ENCODE data around the gene FTL.

DNA sequence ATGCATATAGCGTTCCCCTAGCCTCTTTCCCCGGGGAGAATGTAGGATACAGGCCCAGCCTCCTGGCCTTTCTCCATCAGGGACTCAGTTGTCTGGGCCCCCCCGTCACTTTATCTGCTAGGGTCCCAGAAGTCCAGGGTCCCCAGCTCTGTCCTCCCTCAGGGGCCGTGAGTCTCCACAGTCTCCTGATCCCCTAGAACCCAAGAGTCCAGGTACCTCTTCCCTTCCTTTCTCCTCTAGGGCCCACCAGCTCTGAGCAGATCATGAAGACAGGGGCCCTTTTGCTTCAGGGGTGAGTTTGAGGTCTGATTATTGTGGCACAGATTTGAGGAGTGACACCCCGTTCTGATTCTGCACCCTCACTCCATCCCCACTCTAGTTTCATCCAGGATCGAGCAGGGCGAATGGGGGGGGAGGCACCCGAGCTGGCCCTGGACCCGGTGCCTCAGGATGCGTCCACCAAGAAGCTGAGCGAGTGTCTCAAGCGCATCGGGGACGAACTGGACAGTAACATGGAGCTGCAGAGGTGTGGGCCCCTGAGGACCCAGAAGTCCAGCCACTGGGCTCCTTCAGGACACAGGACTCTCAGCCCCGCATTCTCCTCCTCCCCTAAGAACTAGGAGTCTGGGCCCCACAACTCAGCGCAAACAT is 9.7 kb upstream of the FTL start:
- TF ChIP-seq, protein P1, sequence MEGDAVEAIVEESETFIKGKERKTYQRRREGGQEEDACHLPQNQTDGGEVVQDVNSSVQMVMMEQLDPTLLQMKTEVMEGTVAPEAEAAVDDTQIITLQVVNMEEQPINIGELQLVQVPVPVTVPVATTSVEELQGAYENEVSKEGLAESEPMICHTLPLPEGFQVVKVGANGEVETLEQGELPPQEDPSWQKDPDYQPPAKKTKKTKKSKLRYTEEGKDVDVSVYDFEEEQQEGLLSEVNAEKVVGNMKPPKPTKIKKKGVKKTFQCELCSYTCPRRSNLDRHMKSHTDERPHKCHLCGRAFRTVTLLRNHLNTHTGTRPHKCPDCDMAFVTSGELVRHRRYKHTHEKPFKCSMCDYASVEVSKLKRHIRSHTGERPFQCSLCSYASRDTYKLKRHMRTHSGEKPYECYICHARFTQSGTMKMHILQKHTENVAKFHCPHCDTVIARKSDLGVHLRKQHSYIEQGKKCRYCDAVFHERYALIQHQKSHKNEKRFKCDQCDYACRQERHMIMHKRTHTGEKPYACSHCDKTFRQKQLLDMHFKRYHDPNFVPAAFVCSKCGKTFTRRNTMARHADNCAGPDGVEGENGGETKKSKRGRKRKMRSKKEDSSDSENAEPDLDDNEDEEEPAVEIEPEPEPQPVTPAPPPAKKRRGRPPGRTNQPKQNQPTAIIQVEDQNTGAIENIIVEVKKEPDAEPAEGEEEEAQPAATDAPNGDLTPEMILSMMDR (conservative IDR thresholded peaks at IDR 0.05; ENCODE audit: low read depth, low read length) = no peak
- TF ChIP-seq EZH2 (IDR thresholded peaks at IDR 0.05; ENCODE audit: borderline replicate concordance, low read depth, low read length, poor library complexity, severe bottlenecking) = no peak
